H1 (cell line): ENCODE data around the gene MTCH1.

Source experiments
- EZH2 ChIP-seq: fragments of 200-600 bp; sonication (generic); IDR thresholded peaks from 2 replicates; pipeline ENCODE4 v1.7.1; 2012; ENCODE audit warnings: low read depth, mild to moderate bottlenecking, moderate library complexity, low read length, inconsistent platforms; ENCODE audit not compliant: severe bottlenecking
- KDM1A ChIP-seq: fragments of 200-600, 300-600 bp; sonication (generic); IDR thresholded peaks from 2 replicates; pipeline ENCODE4 v1.7.1; 2016; ENCODE audit warnings: mild to moderate bottlenecking, low read length, borderline replicate concordance
- PHF8 ChIP-seq: fragments of 200-600 bp; sonication (generic); conservative IDR thresholded peaks from 2 replicates; pipeline ENCODE4 v1.7.1; 2012; ENCODE audit warnings: low read depth, mild to moderate bottlenecking, inconsistent platforms, low read length, moderate library complexity
- POLR2A ChIP-seq, 2 experiments: IDR thresholded peaks; 1 replicate in 1 of 2; 2 replicates in 1 of 2; pipeline ENCODE4 v1.6.1; 2011; ENCODE audit warnings: low read depth in 2 of 2, low read length in 2 of 2, mild to moderate bottlenecking in 2 of 2; ENCODE audit errors: control extremely low read depth in 1 of 2
- POLR2AphosphoS5 ChIP-seq: IDR thresholded peaks from 2 replicates; pipeline ENCODE4 v1.6.1; 2011; ENCODE audit warnings: low read depth, low read length
- RXRA ChIP-seq: IDR thresholded peaks from 2 replicates; pipeline ENCODE4 v1.6.1; 2011; ENCODE audit warnings: low read depth, mild to moderate bottlenecking, low read length, moderate library complexity; ENCODE audit not compliant: insufficient read depth
- SP2 ChIP-seq: IDR thresholded peaks from 2 replicates; pipeline ENCODE4 v1.6.1; 2012; ENCODE audit warnings: mild to moderate bottlenecking, low read length, inconsistent platforms
- YY1 ChIP-seq: IDR thresholded peaks from 2 replicates; pipeline ENCODE4 v1.6.1; 2011; ENCODE audit warnings: low read depth, mild to moderate bottlenecking, low read length
- ZNF274 ChIP-seq: IDR thresholded peaks from 2 replicates; pipeline ENCODE4 v1.7.0; 2012; ENCODE audit warnings: low read length, borderline replicate concordance; ENCODE audit errors: extremely low read depth
- TF ChIP-seq, protein P1 (sequence below): IDR thresholded peaks from 2 replicates; pipeline ENCODE4 v1.6.1; 2012; ENCODE audit warnings: inconsistent platforms

GRCh38 chr6:36989264-36989663 lies 3.3 kb upstream of the MTCH1 start:
- TF ChIP-seq YY1 (no peak), RXRA (no peak), SP2 (no peak), PHF8 (no peak), ZNF274 (no peak), EZH2 (no peak), POLR2A (IDR thresholded peaks at IDR 0.05; ENCODE audit: control extremely low read depth in 1 of 2, low read depth in 2 of 2, low read length in 2 of 2) (no peak), POLR2AphosphoS5 (no peak), KDM1A (no peak)
- TF ChIP-seq, protein P1, sequence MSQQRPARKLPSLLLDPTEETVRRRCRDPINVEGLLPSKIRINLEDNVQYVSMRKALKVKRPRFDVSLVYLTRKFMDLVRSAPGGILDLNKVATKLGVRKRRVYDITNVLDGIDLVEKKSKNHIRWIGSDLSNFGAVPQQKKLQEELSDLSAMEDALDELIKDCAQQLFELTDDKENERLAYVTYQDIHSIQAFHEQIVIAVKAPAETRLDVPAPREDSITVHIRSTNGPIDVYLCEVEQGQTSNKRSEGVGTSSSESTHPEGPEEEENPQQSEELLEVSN: no peak
